Measurements from ENCODE around the gene ST8SIA3.
"Not testable (repeated sequence)": the region's sequence is repeated elsewhere in the genome, so short reads cannot be mapped to it uniquely, and the experiment has no call there.

The ST8SIA3 gene

DNA sequence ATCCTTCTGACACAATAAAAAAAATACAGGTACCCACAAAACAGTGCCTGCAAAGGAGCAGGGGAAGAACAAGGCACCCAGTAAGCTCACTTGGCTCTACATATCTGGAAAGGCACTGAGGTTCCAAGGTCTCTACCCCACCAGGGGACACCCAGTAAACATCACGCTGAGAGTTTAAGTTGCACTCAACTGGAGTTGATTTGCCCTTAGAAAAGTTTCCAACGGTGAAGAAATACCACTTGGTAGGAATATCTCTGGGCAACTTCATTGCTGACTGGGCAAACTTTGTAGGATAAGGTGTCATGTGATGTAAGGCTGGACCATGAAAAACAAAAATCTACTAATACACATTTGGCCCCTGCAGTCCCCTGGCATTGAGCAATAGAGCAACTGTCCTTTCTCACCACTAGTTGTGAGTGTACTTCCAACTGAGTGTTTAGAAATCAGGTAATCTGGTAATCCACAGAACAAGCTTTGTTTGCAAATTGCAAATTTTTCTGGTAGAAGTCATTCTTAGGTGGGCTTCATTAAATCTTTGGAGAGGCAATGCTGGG is 14.2 kb downstream of the ST8SIA3 start:
- DNase-seq = no peak

- no peak for DNase-seq
Observed at GRCh38 chr18:57372444-57372843, 20.1 kb downstream of the ST8SIA3 start.

DNA sequence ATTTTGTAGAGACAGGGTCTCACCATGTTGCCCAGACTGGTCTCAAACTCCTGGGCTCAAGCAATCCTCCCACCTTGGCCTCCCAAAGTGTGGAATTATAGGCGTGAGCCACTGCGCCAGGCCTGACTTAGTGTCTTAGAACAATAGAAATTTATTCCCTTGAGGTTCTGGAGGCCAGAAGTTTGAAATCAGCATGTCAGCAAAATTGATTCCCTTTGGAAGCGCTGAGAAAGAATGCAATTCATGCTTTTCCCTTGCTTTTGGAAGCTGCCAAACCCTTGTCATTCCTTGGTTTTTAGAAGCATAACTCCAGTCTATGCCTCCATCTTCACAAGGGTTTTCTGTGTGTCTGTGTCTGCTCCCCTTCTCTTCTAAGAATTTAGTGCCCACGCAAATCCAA is 20.7 kb downstream of the ST8SIA3 start:
- DNase-seq = no peak

- DNase-seq = no peak
Observed at GRCh38 chr18:57376503-57376902, 24.1 kb downstream of the ST8SIA3 start.

DNA sequence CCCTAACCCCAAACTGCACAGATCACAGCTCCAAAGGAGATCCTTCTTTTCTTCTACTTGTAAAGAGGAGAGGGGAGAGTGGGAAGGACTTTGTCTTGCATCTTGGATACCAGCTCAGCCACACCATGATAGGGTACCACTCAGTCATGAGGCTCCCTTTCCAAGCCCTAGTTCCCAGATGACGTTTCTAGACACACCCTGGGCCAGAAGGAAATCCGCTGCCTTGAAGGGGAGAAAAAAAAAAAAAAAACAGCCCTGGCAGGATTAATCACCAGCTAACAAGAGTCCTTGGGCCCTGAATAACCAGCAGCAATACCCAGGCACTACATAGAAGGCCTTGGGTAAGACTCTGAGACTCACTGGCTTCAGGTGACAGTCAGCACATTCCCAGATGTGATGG is 36.9 kb downstream of the ST8SIA3 start:
- DNase-seq = no peak

GRCh38 chr18:57390044-57390443 is 37.7 kb downstream of the ST8SIA3 start:
- DNase-seq = no peak

- not testable (repeated sequence) for DNase-seq
Observed at GRCh38 chr18:57394749-57395148, 42.4 kb downstream of the ST8SIA3 start.

DNA sequence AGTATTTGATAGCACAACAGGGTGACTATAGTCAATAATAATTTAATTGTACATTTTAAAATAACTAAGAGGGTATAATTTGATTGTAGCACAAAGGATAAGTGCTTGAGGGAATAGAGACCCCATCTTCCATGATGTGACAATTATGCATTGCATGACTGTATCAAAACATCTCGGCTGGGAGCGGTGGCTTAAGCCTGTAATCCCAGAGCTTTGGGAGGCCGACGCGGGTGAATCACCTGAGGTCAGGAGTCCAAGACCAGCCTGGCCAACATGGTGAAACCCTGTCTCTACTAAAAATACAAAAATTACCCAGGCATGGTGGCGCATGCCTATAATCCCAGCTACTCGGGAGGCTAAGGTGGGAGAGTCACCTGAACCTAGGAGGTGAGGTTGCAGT is 44.5 kb downstream of the ST8SIA3 start:
- DNase-seq = not testable (repeated sequence)

DNA sequence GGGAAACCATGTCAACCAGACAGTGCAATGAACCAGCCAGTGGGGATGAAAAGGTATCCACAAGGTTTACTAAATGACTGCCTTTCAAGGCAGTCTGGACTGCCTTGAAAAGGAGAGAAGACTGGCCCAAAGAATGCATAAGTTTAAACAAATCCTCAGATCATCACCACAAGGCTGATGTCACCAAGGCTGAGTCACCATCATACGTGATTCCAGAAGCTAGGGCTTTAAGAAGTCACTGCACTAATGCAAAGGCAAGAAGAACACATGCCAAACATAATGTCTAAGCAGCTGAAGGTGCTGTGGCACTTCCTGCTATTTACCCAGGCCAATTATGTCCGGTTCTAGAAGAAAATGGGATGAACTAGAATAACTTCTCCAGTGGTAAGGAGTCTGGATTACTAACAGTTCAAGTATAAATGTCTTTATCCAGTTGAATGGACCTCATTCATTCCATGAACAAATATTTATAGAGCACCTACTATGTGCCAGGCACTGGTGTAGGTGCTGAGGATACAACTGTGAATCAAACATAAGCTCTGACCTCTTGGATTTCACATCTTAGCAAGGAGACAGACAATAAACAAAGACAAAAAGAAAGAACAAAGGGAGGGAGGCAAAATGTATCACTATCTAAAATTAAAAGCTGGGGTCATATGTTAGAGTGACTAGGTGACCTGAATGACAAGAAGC is 45.2 kb downstream of the ST8SIA3 start:
- no peak for DNase-seq

GRCh38 chr18:57404345-57404744 is 52.0 kb downstream of the ST8SIA3 start:
- DNase-seq = no peak

DNA sequence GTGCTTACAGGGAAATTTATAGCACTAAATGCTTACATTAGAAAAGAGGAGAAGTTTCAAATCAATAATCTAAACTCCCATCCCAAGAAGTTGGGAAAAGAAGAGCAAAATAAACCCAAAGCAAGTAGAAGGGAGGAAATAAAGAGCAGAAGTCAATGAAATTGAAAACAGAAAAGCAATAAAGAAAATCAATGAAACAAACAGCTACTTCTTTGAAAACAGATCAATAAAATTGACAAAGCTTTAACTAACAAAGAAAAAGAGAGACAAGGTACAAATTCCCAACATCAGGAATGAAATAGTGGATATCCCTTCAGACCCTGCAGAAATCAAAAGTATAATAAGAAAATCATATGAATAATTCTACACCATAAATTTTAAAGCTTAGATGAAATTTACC is 57.3 kb downstream of the ST8SIA3 start:
- DNase-seq = no peak

DNA sequence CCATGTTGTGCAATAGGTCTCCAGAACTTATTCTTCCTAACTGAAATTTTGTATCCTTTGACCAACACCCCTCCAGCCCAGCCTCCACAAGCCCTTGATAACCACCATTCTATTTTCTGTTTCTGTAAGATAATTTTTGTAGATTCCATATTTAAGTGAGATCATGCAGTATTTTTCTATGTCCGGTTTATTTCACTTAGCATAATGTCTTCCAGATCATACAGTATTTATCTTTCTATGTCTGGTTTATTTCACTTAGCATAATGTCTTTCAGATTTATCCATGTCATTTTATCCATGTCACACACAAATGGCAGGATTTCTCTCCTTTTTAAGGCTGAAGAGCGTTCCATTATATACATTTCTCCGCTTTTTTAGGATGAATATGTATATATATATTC is 58.4 kb downstream of the ST8SIA3 start:
- no peak for DNase-seq

DNA sequence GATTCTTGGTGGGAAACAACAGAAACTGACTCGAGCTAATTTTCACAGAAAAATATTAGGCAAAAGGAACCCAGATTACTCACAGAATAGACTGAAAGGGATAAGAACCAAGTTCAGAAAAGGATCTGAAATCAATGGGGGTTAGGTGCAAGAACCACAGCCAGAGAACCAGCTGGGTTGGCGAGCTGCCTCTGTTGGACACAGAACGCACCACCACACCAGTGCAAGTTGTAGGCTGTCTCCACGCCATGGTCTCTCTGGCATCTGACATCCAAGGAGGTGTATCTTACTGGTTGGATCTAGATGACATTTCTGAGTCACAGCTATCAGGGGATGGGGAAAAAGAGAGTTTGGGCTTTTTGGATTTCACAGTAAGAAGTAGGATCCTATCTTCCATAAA is 64.2 kb downstream of the ST8SIA3 start:
- no peak for DNase-seq
